Measurements from ENCODE around the gene GRM7.

The GRM7 gene

GRCh38 chr3:7766530-7766929, 905.6 kb downstream of the GRM7 start:
- DNase-seq: no peak
- Histone ChIP-seq H3K27me3 (replicated peaks; ENCODE audit: control insufficient read depth, insufficient read depth, low read length, poor library complexity, severe bottlenecking) (no peaks in the 10 kb centered on the region), H3K4me3 (ENCODE audit: insufficient read depth, low read depth, low read length, poor library complexity, severe bottlenecking) (no peak overlapping the region), H3K4me1 (ENCODE audit: control insufficient read depth, insufficient read depth, low read length, poor library complexity, severe bottlenecking) (no peaks in the 10 kb centered on the region), H3K27ac (ENCODE audit: insufficient read depth, low read length, poor library complexity, severe bottlenecking) (no peak overlapping the region), H3K9me3 (ENCODE audit: control insufficient read depth, low read length) (no peaks in the 10 kb centered on the region), H3K36me3 (ENCODE audit: control insufficient read depth, insufficient read depth, low read length) (no peaks in the 10 kb centered on the region)

GRCh38 chr3:7779331-7779730, 918.4 kb downstream of the GRM7 start:
- DNase-seq: no peak
- no peak overlapping the region for H3K27ac ChIP-seq (ENCODE audit: insufficient read depth, low read length, poor library complexity, severe bottlenecking)
- no peaks in the 10 kb centered on the region for H3K9me3 ChIP-seq (ENCODE audit: control insufficient read depth, low read length)
- no peaks in the 10 kb centered on the region for H3K4me1 ChIP-seq (ENCODE audit: control insufficient read depth, insufficient read depth, low read length, poor library complexity, severe bottlenecking)
- H3K27me3 ChIP-seq (replicated peaks; ENCODE audit: control insufficient read depth, insufficient read depth, low read length, poor library complexity, severe bottlenecking): no peaks in the 10 kb centered on the region
- no peak overlapping the region for H3K4me3 ChIP-seq (ENCODE audit: insufficient read depth, low read depth, low read length, poor library complexity, severe bottlenecking)
- H3K36me3 ChIP-seq (ENCODE audit: control insufficient read depth, insufficient read depth, low read length): no peaks in the 10 kb centered on the region

- DNase-seq: no peak
- no peaks in the 10 kb centered on the region for H3K27me3 ChIP-seq (replicated peaks; ENCODE audit: control insufficient read depth, insufficient read depth, low read length, poor library complexity, severe bottlenecking)
These were observed 920.5 kb downstream of the GRM7 start for GRCh38 chr3:7781395-7781794.

GRCh38 chr3:7787871-7788828, 927.2 kb downstream of the GRM7 start:
- Histone ChIP-seq H3K4me1 (ENCODE audit: control insufficient read depth, insufficient read depth, low read length, poor library complexity, severe bottlenecking) (no peaks in the 10 kb centered on the region), H3K27me3 (replicated peaks; ENCODE audit: control insufficient read depth, insufficient read depth, low read length, poor library complexity, severe bottlenecking) (no peaks in the 10 kb centered on the region), H3K36me3 (ENCODE audit: control insufficient read depth, insufficient read depth, low read length) (no peaks in the 10 kb centered on the region), H3K27ac (ENCODE audit: insufficient read depth, low read length, poor library complexity, severe bottlenecking) (no peak overlapping the region), H3K4me3 (ENCODE audit: insufficient read depth, low read depth, low read length, poor library complexity, severe bottlenecking) (no peak overlapping the region), H3K9me3 (ENCODE audit: control insufficient read depth, low read length) (no peaks in the 10 kb centered on the region)
- DNase-seq: no peak

More at GRCh38 chr3:7781395-7781794, 920.5 kb downstream of the GRM7 start:
- no peaks in the 10 kb centered on the region for H3K9me3 ChIP-seq (ENCODE audit: control insufficient read depth, low read length)
- no peaks in the 10 kb centered on the region for H3K36me3 ChIP-seq (ENCODE audit: control insufficient read depth, insufficient read depth, low read length)
- no peak overlapping the region for H3K27ac ChIP-seq (ENCODE audit: insufficient read depth, low read length, poor library complexity, severe bottlenecking)
- H3K4me1 ChIP-seq (ENCODE audit: control insufficient read depth, insufficient read depth, low read length, poor library complexity, severe bottlenecking): no peaks in the 10 kb centered on the region
- H3K4me3 ChIP-seq (ENCODE audit: insufficient read depth, low read depth, low read length, poor library complexity, severe bottlenecking): no peak overlapping the region

- no peak for DNase-seq
- H3K36me3 ChIP-seq (ENCODE audit: control insufficient read depth, insufficient read depth, low read length): no peaks in the 10 kb centered on the region
- H3K4me1 ChIP-seq (ENCODE audit: control insufficient read depth, insufficient read depth, low read length, poor library complexity, severe bottlenecking): no peaks in the 10 kb centered on the region
- H3K27ac ChIP-seq (ENCODE audit: insufficient read depth, low read length, poor library complexity, severe bottlenecking): no peak overlapping the region
- no peaks in the 10 kb centered on the region for H3K27me3 ChIP-seq (replicated peaks; ENCODE audit: control insufficient read depth, insufficient read depth, low read length, poor library complexity, severe bottlenecking)
- H3K4me3 ChIP-seq (ENCODE audit: insufficient read depth, low read depth, low read length, poor library complexity, severe bottlenecking): no peak overlapping the region
- no peaks in the 10 kb centered on the region for H3K9me3 ChIP-seq (ENCODE audit: control insufficient read depth, low read length)
These were observed 928.0 kb downstream of the GRM7 start for GRCh38 chr3:7788881-7789280.

GRCh38 chr3:7789324-7789723, 928.4 kb downstream of the GRM7 start:
- no peak for DNase-seq
- Histone ChIP-seq H3K36me3 (ENCODE audit: control insufficient read depth, insufficient read depth, low read length) (no peaks in the 10 kb centered on the region), H3K27ac (ENCODE audit: insufficient read depth, low read length, poor library complexity, severe bottlenecking) (no peak overlapping the region), H3K27me3 (replicated peaks; ENCODE audit: control insufficient read depth, insufficient read depth, low read length, poor library complexity, severe bottlenecking) (no peaks in the 10 kb centered on the region), H3K4me3 (ENCODE audit: insufficient read depth, low read depth, low read length, poor library complexity, severe bottlenecking) (no peak overlapping the region), H3K9me3 (ENCODE audit: control insufficient read depth, low read length) (no peaks in the 10 kb centered on the region), H3K4me1 (ENCODE audit: control insufficient read depth, insufficient read depth, low read length, poor library complexity, severe bottlenecking) (no peaks in the 10 kb centered on the region)

GRCh38 chr3:7790141-7790540, 929.2 kb downstream of the GRM7 start:
- no peaks in the 10 kb centered on the region for H3K27me3 ChIP-seq (replicated peaks; ENCODE audit: control insufficient read depth, insufficient read depth, low read length, poor library complexity, severe bottlenecking)
- no peaks in the 10 kb centered on the region for H3K36me3 ChIP-seq (ENCODE audit: control insufficient read depth, insufficient read depth, low read length)
- H3K27ac ChIP-seq (ENCODE audit: insufficient read depth, low read length, poor library complexity, severe bottlenecking): no peak overlapping the region
- no peaks in the 10 kb centered on the region for H3K9me3 ChIP-seq (ENCODE audit: control insufficient read depth, low read length)
- DNase-seq: no peak
- H3K4me1 ChIP-seq (ENCODE audit: control insufficient read depth, insufficient read depth, low read length, poor library complexity, severe bottlenecking): no peaks in the 10 kb centered on the region
- no peak overlapping the region for H3K4me3 ChIP-seq (ENCODE audit: insufficient read depth, low read depth, low read length, poor library complexity, severe bottlenecking)
